Anterior cingulate cortex (tissue), 58 donors: ENCODE data around the gene DSPP.

Source experiments
- DNase-seq, 58 donors: peaks; one replicate each; lab custom pipeline; 2025; lab: John Stamatoyannopoulos, UW

DSPP gene

DNA sequence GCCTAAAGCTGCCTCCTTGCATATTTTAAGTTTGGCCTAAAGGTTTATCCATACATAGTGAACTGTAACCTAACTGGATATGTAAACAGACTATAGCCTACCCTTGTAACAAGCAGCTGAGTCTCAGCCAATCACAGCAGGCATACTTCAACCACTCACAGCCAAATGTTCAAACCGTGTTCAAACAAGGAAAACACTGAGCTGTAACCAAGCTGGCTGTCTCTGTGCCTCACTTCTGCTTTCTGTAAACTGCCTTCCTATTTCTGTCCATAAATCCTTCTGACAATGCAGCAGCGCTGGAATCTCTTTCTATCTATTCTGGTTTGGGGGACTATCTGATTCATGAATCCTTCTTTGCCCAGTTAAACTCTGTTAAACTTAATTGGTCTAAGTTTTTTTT lies 16.4 kb downstream of the DSPP start:
- no peak for DNase-seq

GRCh38 chr4:87631668-87632067 lies 23.3 kb downstream of the DSPP start:
- DNase-seq, result no peak

DNA sequence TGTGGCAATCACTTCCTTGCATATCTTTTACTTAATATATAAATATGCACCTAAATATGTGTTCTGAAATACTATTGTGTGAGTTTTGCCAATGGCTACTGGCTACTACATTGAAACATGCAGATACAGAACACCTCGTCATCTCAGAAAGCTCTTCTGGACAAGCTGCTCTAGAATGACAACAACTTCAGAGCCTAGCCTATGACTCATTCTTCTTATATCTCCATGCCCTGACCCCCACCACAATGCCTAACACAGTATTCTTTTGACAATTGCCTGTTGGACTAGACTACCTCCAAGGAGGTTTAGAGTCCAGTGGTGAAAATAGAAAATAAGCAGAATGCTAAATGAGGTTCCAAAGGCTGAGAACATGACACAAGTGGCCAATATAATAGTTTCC lies 24.1 kb downstream of the DSPP start:
- DNase-seq, result no peak

- DNase-seq, result no peak
These were observed 24.9 kb downstream of the DSPP start for GRCh38 chr4:87633243-87633642.

DNA sequence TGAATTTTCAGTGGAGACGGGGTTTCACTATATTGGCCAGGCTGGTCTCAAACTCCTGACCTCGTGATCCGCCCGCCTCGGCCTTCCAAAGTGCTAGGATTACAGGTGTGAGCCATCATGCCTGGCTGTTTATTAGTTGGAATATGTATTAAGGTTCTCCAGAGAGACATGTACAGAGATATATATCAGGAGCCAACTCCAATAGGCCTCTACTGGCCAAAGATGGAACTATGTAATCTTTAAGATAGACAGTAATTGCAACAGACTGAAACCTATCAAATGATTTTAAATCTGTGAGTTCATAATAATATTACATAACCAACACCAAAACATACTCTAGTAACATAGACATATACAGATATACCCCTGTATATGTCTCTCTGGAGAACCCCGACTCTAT lies 36.0 kb downstream of the DSPP start:
- DNase-seq, result no peak

DNA sequence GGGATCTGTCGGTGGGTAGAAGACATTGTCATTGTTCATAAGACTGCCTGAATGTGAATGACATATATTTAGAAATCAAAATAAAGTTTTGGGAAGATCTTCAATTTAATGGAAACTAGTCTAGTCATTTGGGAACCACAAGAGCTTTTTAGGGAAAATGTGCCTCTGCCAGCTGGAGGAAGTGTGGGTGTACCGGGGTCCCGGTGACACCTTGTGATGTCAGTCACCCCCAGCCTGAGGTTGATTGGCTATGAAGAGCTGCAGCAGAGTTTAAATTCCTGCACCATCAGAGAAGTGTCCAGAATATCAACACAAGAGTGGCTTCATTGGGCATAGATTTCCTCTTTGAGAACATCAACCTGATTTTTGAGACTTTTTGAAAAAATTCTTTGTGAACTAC lies 41.7 kb downstream of the DSPP start, which contains the start of gene DMP1:
Gene DMP1, plus strand, starts transcription at position 301 of the 400 bp plus-strand sequence. CDS start 6,213 bp downstream, outside the sequence.
- no peak for DNase-seq

- DNase-seq, result no peak
These were observed 42.6 kb downstream of the DSPP start for GRCh38 chr4:87650938-87651337.

DNA sequence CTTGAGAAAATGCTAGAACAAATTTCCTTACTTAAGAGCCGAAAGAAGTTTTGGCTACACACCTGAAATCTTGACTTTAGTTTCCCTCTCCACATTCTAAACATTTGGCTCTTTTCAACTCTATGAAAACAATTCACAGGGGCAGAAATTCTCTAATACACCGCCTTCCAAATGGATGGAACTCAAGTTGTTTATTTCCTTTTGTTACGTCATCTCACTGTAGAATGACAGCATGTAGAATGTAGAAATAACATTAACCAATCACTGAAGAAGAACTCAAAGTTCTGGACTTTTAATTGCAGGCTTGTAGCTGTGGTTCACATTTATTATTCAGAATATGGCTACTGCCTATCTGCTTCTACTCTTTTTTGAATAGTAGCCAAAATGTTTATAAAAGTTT lies 43.6 kb downstream of the DSPP start:
- no peak for DNase-seq

DNA sequence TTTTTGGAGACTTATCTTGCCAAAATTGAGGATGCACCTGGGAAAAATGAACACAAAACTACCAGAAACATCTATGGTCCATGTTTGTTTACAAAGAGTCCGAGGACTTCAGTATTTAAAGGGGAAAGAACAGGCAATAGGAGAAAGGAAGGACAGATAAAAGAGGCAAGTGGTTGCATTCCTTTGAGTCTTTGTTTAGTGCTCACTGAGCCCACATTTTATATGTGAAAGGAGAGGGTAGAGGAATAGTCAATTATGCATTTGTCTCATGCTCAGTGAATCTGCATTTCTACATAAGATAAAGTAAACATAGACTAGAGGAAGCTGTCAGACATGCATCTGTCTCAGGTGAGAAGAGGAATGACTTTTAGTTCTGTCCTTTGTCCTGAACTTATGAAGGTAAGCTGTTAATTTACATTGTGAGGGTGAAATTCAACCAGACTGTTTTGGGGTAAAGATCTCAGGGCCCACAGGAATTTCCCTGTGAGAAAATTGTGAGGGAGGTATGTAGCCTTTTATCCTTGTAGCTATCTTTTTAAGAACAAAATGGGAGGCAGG lies 46.2 kb downstream of the DSPP start:
- no peak for DNase-seq

DNA sequence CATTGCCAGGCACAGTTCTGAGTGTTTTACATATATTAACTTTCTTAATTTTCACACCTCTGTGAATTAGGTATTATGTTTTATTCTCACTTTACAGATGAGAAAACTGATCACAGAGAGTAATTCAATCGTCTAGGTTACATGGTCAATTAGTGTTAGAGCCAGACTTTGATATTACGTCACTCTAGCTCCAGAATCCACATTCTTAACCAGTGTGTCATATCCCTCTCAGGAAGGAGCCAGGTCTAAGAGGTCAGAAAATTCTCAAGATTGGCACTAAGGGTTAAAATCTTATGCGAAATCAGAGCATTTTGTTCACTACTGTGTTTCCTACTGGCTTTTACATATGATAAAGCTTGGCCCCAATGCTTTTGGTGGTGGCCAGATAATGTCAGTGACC lies 49.2 kb downstream of the DSPP start:
- DNase-seq, result no peak

GRCh38 chr4:87659247-87659931 lies 51.1 kb downstream of the DSPP start:
- no peak for DNase-seq

- no peak for DNase-seq
These were observed 54.5 kb downstream of the DSPP start for GRCh38 chr4:87662871-87663270.
